ENCODE measurements around the gene TOPORS.

GRCh38 chr9:32590898-32591297 is 38.5 kb upstream of the TOPORS start:
- TF ChIP-seq CTCF (IDR thresholded peaks at IDR 0.05; ENCODE audit: low read length): no peak
- TF ChIP-seq EZH2 (IDR thresholded peaks at IDR 0.05; ENCODE audit: borderline replicate concordance, low read length): no peak
